Fibroblast of skin of abdomen (primary cell): Measurements from ENCODE around the gene IMPDH1.

Experiments used
- DNase-seq: peaks from one replicate; pipeline ENCODE4 v3.0.0-alpha.2; 2013

Gene IMPDH1

GRCh38 chr7:128434413-128435326, 24.9 kb upstream of the IMPDH1 start:
- no peak for DNase-seq

GRCh38 chr7:128431754-128432153, 22.0 kb upstream of the IMPDH1 start:
- no peak for DNase-seq

GRCh38 chr7:128431221-128431620, 21.4 kb upstream of the IMPDH1 start:
- DNase-seq = no peak

GRCh38 chr7:128430207-128430606, 20.4 kb upstream of the IMPDH1 start:
- DNase-seq = no peak

- peak; percentile 54 for DNase-seq
Observed at GRCh38 chr7:128427289-128427891, 17.6 kb upstream of the IMPDH1 start.

GRCh38 chr7:128425850-128426249, 16.1 kb upstream of the IMPDH1 start:
- DNase-seq = peak; percentile 45

GRCh38 chr7:128424686-128425275, 15.0 kb upstream of the IMPDH1 start:
- no peak for DNase-seq

GRCh38 chr7:128422842-128423241, 13.1 kb upstream of the IMPDH1 start:
- DNase-seq = no peak

- no peak for DNase-seq
Observed at GRCh38 chr7:128422037-128422436, 12.3 kb upstream of the IMPDH1 start.

- DNase-seq = no peak
Observed at GRCh38 chr7:128421384-128421783, 11.6 kb upstream of the IMPDH1 start.

GRCh38 chr7:128420773-128421172, 11.0 kb upstream of the IMPDH1 start:
- no peak for DNase-seq

- no peak for DNase-seq
Observed at GRCh38 chr7:128419257-128419656, 9.5 kb upstream of the IMPDH1 start.

- no peak for DNase-seq
Observed at GRCh38 chr7:128417071-128417470, 7.3 kb upstream of the IMPDH1 start.

- no peak for DNase-seq
Observed at GRCh38 chr7:128415217-128415785, 5.5 kb upstream of the IMPDH1 start.

- no peak for DNase-seq
Observed at GRCh38 chr7:128410451-128410753, 620 bp upstream of the IMPDH1 start.

- no peak for DNase-seq
Observed at GRCh38 chr7:128408709-128409595, 830 bp downstream of the IMPDH1 start.

GRCh38 chr7:128407751-128408708, 1.8 kb downstream of the IMPDH1 start:
- no peak for DNase-seq

GRCh38 chr7:128407233-128407589, 2.6 kb downstream of the IMPDH1 start:
- no peak for DNase-seq

- DNase-seq = no peak
Observed at GRCh38 chr7:128406314-128407232, 3.2 kb downstream of the IMPDH1 start.
